ENCODE measurements around the gene SLC32A1. TPM values are rescaled to one million over a fixed set of nuclear protein-coding genes. Genes with fewer than 3 reads are reported as not detected.

The SLC32A1 gene
- total and polyA plus RNA-seq, 7 experiments from 2014 or later, result 0.19 to 0.24 TPM; not detected in 5

DNA sequence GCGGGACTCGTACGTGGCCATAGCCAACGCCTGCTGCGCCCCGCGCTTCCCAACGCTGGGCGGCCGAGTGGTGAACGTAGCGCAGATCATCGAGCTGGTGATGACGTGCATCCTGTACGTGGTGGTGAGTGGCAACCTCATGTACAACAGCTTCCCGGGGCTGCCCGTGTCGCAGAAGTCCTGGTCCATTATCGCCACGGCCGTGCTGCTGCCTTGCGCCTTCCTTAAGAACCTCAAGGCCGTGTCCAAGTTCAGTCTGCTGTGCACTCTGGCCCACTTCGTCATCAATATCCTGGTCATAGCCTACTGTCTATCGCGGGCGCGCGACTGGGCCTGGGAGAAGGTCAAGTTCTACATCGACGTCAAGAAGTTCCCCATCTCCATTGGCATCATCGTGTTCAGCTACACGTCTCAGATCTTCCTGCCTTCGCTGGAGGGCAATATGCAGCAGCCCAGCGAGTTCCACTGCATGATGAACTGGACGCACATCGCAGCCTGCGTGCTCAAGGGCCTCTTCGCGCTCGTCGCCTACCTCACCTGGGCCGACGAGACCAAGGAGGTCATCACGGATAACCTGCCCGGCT lies 3.4 kb downstream of the SLC32A1 start:
- H3K27ac Mint-ChIP-seq, result peak overlapping the region in 5 of 9 donors; percentile 14 to 86 (median 43)
- peak in 4 of 9 donors; percentile 9 to 27 (median 19) for DNase-seq

DNA sequence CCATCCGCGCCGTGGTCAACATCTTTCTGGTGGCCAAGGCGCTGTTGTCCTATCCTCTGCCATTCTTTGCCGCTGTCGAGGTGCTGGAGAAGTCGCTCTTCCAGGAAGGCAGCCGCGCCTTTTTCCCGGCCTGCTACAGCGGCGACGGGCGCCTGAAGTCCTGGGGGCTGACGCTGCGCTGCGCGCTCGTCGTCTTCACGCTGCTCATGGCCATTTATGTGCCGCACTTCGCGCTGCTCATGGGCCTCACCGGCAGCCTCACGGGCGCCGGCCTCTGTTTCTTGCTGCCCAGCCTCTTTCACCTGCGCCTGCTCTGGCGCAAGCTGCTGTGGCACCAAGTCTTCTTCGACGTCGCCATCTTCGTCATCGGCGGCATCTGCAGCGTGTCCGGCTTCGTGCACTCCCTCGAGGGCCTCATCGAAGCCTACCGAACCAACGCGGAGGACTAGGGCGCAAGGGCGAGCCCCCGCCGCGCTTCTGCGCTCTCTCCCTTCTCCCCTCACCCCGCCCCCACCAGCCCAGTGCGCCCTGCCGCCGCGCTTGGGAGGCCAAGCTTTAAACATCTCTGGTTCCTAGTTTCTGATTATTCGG lies 4.0 kb downstream of the SLC32A1 start:
- Histone ChIP-seq H3K27ac (ENCODE audit: low read depth, low read length) (no peak overlapping the region), H3K36me3 (ENCODE audit: control insufficient read depth in 2 of 3, insufficient read depth in 3 of 3, low read length in 3 of 3) (no peaks in the 10 kb centered on the region), H3K4me3 (ENCODE audit: low read length) (no peak overlapping the region), H3K9me3 (ENCODE audit: control insufficient read depth in 2 of 3, low read length in 3 of 3) (no peaks in the 10 kb centered on the region), H3K4me1 (ENCODE audit: control insufficient read depth in 2 of 2, insufficient read depth in 2 of 2, low read length in 2 of 2) (peaks cover 31 to 49% of the 10 kb centered on the region in 2 donors), H3K27me3 (ENCODE audit: control insufficient read depth in 2 of 2, insufficient read depth in 2 of 2, low read length in 2 of 2) (peaks cover 53 to 56% of the 10 kb centered on the region in 2 donors)
- Mint-ChIP-seq H3K4me3 (peak overlapping the region in 8 of 10 donors; percentile 24 to 75 (median 64)), H3K27me3 (peaks cover 78 to 93% (median 83%) of the 10 kb centered on the region in 5 donors), H3K4me1 (peaks cover 51 to 69% (median 60%) of the 10 kb centered on the region in 7 donors), H3K9me3 (peaks cover 0 to 16% (median 2%) of the 10 kb centered on the region in 11 donors), H3K36me3 (peaks cover 0 to 16% (median 0%) of the 10 kb centered on the region in 5 donors), H3K27ac (peak overlapping the region in 3 of 9 donors; percentile 14 to 86 (median 65))
- CTCF ChIA-PET, result interaction anchor here (0.5 to 1.6 kb wide), 3 partner anchors 24 to 159 kb away, joined by 3 to 4 read pairs (median 4); no protein-coding TSS in a partner anchor
- POLR2A ChIA-PET, result no interaction called here
- DNase-seq (peak in 1 of 9 donors; percentile 23), ATAC-seq (no peak)
- intact Hi-C loops (cut with micrococcal nuclease), result loop anchor here in 1 of 2 donors (5.0 kb wide), 1 partner anchor 1964 kb away; no protein-coding TSS in a partner anchor

More for the DNA sequence above, 3.4 kb downstream of the SLC32A1 start:
- H3K36me3 ChIP-seq (ENCODE audit: control insufficient read depth in 2 of 3, insufficient read depth in 3 of 3, low read length in 3 of 3), result no peaks in the 10 kb centered on the region
- no peaks in the 10 kb centered on the region for H3K9me3 ChIP-seq (ENCODE audit: control insufficient read depth in 2 of 3, low read length in 3 of 3)
- peaks cover 55 to 72% (median 63%) of the 10 kb centered on the region in 7 donors for H3K4me1 Mint-ChIP-seq
- H3K27me3 ChIP-seq (ENCODE audit: control insufficient read depth in 2 of 2, insufficient read depth in 2 of 2, low read length in 2 of 2), result peaks cover 51 to 55% of the 10 kb centered on the region in 2 donors
- H3K4me3 Mint-ChIP-seq, result peak overlapping the region in 9 of 10 donors; percentile 24 to 75 (median 65)
- no peak overlapping the region for H3K27ac ChIP-seq (ENCODE audit: low read depth, low read length)
- ChIA-PET CTCF (interaction anchor here (0.6 kb wide), 1 partner anchor 100 kb away, joined by 4 read pairs; no protein-coding TSS in a partner anchor), POLR2A (no interaction called here)
- ATAC-seq, result no peak
- peaks cover 79 to 94% (median 83%) of the 10 kb centered on the region in 5 donors for H3K27me3 Mint-ChIP-seq
- H3K4me1 ChIP-seq (ENCODE audit: control insufficient read depth in 2 of 2, insufficient read depth in 2 of 2, low read length in 2 of 2), result peaks cover 31 to 49% of the 10 kb centered on the region in 2 donors
- H3K4me3 ChIP-seq (ENCODE audit: low read length), result no peak overlapping the region
- peaks cover 0 to 16% (median 0%) of the 10 kb centered on the region in 5 donors for H3K36me3 Mint-ChIP-seq
- intact Hi-C loops (cut with micrococcal nuclease), result loop anchor here in 1 of 2 donors (5.0 kb wide), 1 partner anchor 1965 kb away; no protein-coding TSS in a partner anchor
- peaks cover 0 to 17% (median 2%) of the 10 kb centered on the region in 11 donors for H3K9me3 Mint-ChIP-seq

DNA sequence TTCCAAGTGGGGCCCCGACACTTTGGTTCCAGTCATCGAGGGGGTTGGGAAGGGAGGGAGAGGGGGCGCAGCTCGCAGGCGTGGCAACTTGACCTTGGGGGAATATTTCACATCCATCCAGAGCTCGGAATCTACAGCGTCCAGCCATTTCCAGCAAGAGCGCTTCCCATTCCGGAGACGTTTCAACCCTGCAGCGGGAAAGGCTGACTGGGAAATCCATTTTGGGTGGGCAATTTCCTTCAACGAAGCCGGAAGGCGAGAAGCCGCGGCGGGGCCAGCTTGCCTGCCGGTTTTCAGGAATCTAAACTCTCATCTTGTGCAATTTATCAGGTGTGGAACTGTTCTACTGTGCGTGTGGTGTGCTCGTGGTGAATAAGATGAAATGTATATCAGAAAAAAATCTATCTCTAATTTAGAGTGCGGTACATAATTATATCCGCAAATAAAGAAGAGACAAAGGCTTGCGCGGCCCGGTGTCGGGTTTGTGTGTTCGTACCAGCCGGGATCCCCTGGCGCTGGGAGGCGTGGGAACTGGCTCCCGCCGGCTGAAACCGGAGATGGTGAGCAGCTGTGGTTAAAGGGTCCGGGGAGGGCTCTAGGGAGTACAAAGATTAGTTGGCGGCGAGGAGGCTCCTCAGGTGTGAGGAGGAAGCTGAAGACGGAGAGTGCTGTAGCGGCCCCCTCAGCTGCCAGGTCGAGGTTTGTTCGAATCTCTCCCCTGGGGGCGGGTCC lies 4.8 kb downstream of the SLC32A1 start:
- intact Hi-C loops (cut with micrococcal nuclease), result loop anchor here in 1 of 2 donors (5.0 kb wide), 1 partner anchor 1963 kb away; no protein-coding TSS in a partner anchor
- H3K36me3 Mint-ChIP-seq, result peaks cover 0 to 16% (median 0%) of the 10 kb centered on the region in 5 donors
- no peaks in the 10 kb centered on the region for H3K36me3 ChIP-seq (ENCODE audit: control insufficient read depth in 2 of 3, insufficient read depth in 3 of 3, low read length in 3 of 3)
- peaks cover 31 to 49% of the 10 kb centered on the region in 2 donors for H3K4me1 ChIP-seq (ENCODE audit: control insufficient read depth in 2 of 2, insufficient read depth in 2 of 2, low read length in 2 of 2)
- DNase-seq (peak in 2 of 9 donors; percentile 18 to 20), ATAC-seq (no peak)
- peaks cover 53 to 56% of the 10 kb centered on the region in 2 donors for H3K27me3 ChIP-seq (ENCODE audit: control insufficient read depth in 2 of 2, insufficient read depth in 2 of 2, low read length in 2 of 2)
- H3K9me3 ChIP-seq (ENCODE audit: control insufficient read depth in 2 of 3, low read length in 3 of 3), result no peaks in the 10 kb centered on the region
- H3K27ac ChIP-seq (ENCODE audit: low read depth, low read length), result no peak overlapping the region
- ChIA-PET POLR2A (interaction anchor here (1.1 kb wide), 1 partner anchor 18 kb away, joined by 3 read pairs; no protein-coding TSS in a partner anchor), CTCF (interaction anchor here (0.8 to 1.6 kb wide), 2 partner anchors 20 to 23 kb away, joined by 3 to 4 read pairs; partner anchors contain the start of gene ACTR5)
- H3K4me3 ChIP-seq (ENCODE audit: low read length), result no peak overlapping the region
- H3K27ac Mint-ChIP-seq, result peak overlapping the region in 2 of 9 donors; percentile 68 to 87
- H3K27me3 Mint-ChIP-seq, result peaks cover 82 to 95% (median 87%) of the 10 kb centered on the region in 5 donors
- peaks cover 49 to 66% (median 56%) of the 10 kb centered on the region in 7 donors for H3K4me1 Mint-ChIP-seq
- peak overlapping the region in 9 of 10 donors; percentile 59 to 80 (median 70) for H3K4me3 Mint-ChIP-seq
- peaks cover 0 to 16% (median 2%) of the 10 kb centered on the region in 11 donors for H3K9me3 Mint-ChIP-seq

DNA sequence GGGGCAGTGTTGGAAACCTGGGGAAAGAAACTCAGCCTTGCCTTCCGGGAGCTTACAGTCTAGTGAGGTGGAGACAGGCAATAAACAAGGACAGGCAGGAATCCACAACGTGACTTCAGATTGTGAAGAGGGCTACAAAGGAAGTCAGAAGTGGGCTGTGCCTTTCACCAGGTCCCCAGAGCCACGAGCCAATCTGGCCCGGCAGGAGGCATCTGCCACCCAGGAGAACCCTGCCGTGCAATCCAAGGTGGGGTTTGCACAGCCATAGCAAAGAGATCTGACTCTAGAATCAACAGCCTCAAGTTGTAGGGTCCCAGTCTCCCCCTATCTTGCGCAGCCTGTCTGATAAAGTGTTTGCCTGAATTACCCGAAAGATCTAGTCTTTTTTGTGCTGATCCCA lies 5.5 kb downstream of the SLC32A1 start:
- Mint-ChIP-seq H3K4me3 (peak overlapping the region; percentile 56 to 86 (median 74)), H3K27ac (peak overlapping the region in 6 of 9 donors; percentile 6 to 81 (median 36)), H3K36me3 (peaks cover 0 to 16% (median 0%) of the 10 kb centered on the region in 5 donors), H3K4me1 (peaks cover 43 to 62% (median 54%) of the 10 kb centered on the region in 7 donors), H3K9me3 (peaks cover 0 to 16% (median 2%) of the 10 kb centered on the region in 11 donors), H3K27me3 (peaks cover 86 to 95% (median 89%) of the 10 kb centered on the region in 5 donors)
- no peaks in the 10 kb centered on the region for H3K36me3 ChIP-seq (ENCODE audit: control insufficient read depth in 2 of 3, insufficient read depth in 3 of 3, low read length in 3 of 3)
- POLR2A ChIA-PET, result interaction anchor here (1.1 kb wide), 1 partner anchor 18 kb away, joined by 3 read pairs; no protein-coding TSS in a partner anchor
- H3K4me1 ChIP-seq (ENCODE audit: control insufficient read depth in 2 of 2, insufficient read depth in 2 of 2, low read length in 2 of 2), result peaks cover 27 to 46% of the 10 kb centered on the region in 2 donors
- intact Hi-C loops (cut with micrococcal nuclease), result loop anchor here in 1 of 2 donors (2.0 to 5.0 kb wide), 4 partner anchors 19 to 1963 kb away; partner anchors contain the start of gene ACTR5
- H3K27me3 ChIP-seq (ENCODE audit: control insufficient read depth in 2 of 2, insufficient read depth in 2 of 2, low read length in 2 of 2), result peaks cover 52 to 54% of the 10 kb centered on the region in 2 donors
- no peak overlapping the region for H3K4me3 ChIP-seq (ENCODE audit: low read length)
- no peak for ATAC-seq
- CTCF ChIA-PET, result interaction anchor here (0.6 to 1.6 kb wide), 3 partner anchors 19 to 217 kb away, joined by 3 to 4 read pairs (median 3); partner anchors contain the start of gene ACTR5
- H3K27ac ChIP-seq (ENCODE audit: low read depth, low read length), result no peak overlapping the region
- DNase-seq, result no peak
- H3K9me3 ChIP-seq (ENCODE audit: control insufficient read depth in 2 of 3, low read length in 3 of 3), result no peaks in the 10 kb centered on the region

DNA sequence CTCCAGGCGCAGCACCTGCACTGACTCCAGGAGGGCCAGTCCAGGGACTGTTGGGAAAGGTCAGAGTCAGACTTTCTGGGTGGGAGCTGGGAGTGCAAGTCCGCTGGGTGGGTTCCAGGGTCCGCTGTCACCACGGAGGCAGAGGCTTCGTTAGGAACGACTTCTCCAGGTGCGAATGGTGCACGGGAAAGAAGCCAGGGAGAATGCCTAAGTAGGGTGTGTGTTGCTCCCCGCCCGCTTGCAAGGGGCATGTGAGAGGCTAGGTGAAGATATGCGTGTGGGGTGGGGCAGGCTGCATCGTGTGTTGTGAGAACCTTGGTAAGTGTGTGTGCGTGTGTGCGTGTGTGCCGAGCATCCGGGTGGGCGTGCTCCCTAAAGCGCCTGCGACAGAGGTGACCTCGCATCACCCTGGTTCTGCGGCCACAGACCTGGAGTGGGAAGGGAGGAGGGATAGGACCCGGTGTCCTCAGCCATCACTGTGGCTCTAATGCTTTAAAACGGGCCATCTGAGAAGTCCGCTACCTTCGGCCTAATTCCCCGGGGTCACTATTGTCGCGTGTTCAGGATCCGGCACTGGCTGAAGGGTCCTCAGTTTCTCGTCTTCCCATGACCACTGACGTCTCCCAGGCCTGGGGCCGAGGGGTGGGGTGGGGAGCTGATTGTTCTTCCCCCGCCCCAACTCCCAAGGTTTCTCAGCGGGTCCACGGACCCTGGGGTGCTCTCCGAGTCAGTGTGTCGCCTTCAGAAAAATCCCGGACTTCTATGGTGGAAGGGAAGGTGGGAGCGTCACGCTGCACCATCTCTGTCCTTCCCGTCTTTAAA lies 6.1 kb downstream of the SLC32A1 start:
- Mint-ChIP-seq H3K4me1 (peaks cover 39 to 58% (median 51%) of the 10 kb centered on the region in 7 donors), H3K9me3 (peaks cover 0 to 16% (median 2%) of the 10 kb centered on the region in 11 donors), H3K36me3 (peaks cover 0 to 16% (median 0%) of the 10 kb centered on the region in 5 donors), H3K27ac (peak overlapping the region in 7 of 9 donors; percentile 6 to 81 (median 46)), H3K27me3 (peaks cover 88 to 95% (median 91%) of the 10 kb centered on the region in 5 donors), H3K4me3 (peak overlapping the region; percentile 65 to 86 (median 77))
- Histone ChIP-seq H3K4me3 (ENCODE audit: low read length) (peak overlapping the region; percentile 63), H3K27ac (ENCODE audit: low read depth, low read length) (no peak overlapping the region), H3K4me1 (ENCODE audit: control insufficient read depth in 2 of 2, insufficient read depth in 2 of 2, low read length in 2 of 2) (peaks cover 24 to 40% of the 10 kb centered on the region in 2 donors), H3K36me3 (ENCODE audit: control insufficient read depth in 2 of 3, insufficient read depth in 3 of 3, low read length in 3 of 3) (no peaks in the 10 kb centered on the region), H3K27me3 (ENCODE audit: control insufficient read depth in 2 of 2, insufficient read depth in 2 of 2, low read length in 2 of 2) (peaks cover 46 to 48% of the 10 kb centered on the region in 2 donors), H3K9me3 (ENCODE audit: control insufficient read depth in 2 of 3, low read length in 3 of 3) (no peaks in the 10 kb centered on the region)
- CTCF ChIA-PET, result interaction anchor here (0.6 to 1.0 kb wide), 4 partner anchors 22 to 216 kb away, joined by 3 to 4 read pairs (median 4); no protein-coding TSS in a partner anchor
- ATAC-seq (no peak), DNase-seq (peak in 5 of 9 donors; percentile 23 to 47 (median 40))
- POLR2A ChIA-PET, result interaction anchor here (1.1 kb wide), 1 partner anchor 17 kb away, joined by 3 read pairs; no protein-coding TSS in a partner anchor
- intact Hi-C loops (cut with micrococcal nuclease), result loop anchor here in 1 of 2 donors (2.0 to 5.0 kb wide), 3 partner anchors 18 to 83 kb away; partner anchors contain the start of gene ACTR5

All from naive thymus-derived CD4-positive, alpha-beta T cell (primary cell).